Brain microvascular endothelial cell (primary cell): ENCODE results near the gene CD244.
A peak's percentile ranks its signal among the peaks of the same experiment; 100 is the strongest.

Experiments
- DNase-seq: peaks from one replicate; pipeline ENCODE4 v3.0.0-alpha.2; 2020
- H3K27ac ChIP-seq: fragments of 250-450 bp; sonication (Bioruptor Pico); 2 replicates; pipeline ENCODE4 v1.5.1; 2020; ENCODE audit warnings: mild to moderate bottlenecking, moderate library complexity
- H3K27me3 ChIP-seq: fragments of 250-450 bp; sonication (Bioruptor Pico); replicated peaks from 2 replicates; pipeline ENCODE4 v1.5.1; 2020; ENCODE audit warnings: mild to moderate bottlenecking
- H3K36me3 ChIP-seq: fragments of 250-450 bp; sonication (Bioruptor Pico); replicated peaks from 2 replicates; pipeline ENCODE4 v1.5.1; 2020; ENCODE audit warnings: mild to moderate bottlenecking
- H3K4me3 ChIP-seq: 2 replicates; pipeline ENCODE4 v1.5.1; 2011; ENCODE audit warnings: low read depth, mild to moderate bottlenecking, control low read depth, low read length, moderate library complexity
- CTCF ChIP-seq: IDR thresholded peaks from 2 replicates; pipeline ENCODE4 v1.5.1; 2011; ENCODE audit warnings: low read depth, mild to moderate bottlenecking, moderate library complexity, low read length, control low read depth, inconsistent platforms; ENCODE audit errors: missing control alignments
- in situ Hi-C: cut with HindIII; loops from 2 replicates; pipeline ENCODE4 v1.10.0; 2017; ENCODE audit warnings: low sequenced_read_pairs, low pct_ligation_motif_present

The CD244 gene

GRCh38 chr1:160830321-160831153, 32.1 kb downstream of the CD244 start:
- no peak overlapping the region for H3K27ac ChIP-seq

GRCh38 chr1:160829766-160830165, 32.9 kb downstream of the CD244 start:
- no peak for TF ChIP-seq CTCF
- H3K4me3 ChIP-seq: no peak overlapping the region
- no peak overlapping the region for H3K27ac ChIP-seq
- H3K36me3 ChIP-seq: no peaks in the 10 kb centered on the region
- no peaks in the 10 kb centered on the region for H3K27me3 ChIP-seq
- no peak for DNase-seq
- in situ Hi-C loops: no loop called here

More at GRCh38 chr1:160830321-160831153, 32.1 kb downstream of the CD244 start:
- no peaks in the 10 kb centered on the region for H3K36me3 ChIP-seq
- no peak overlapping the region for H3K4me3 ChIP-seq
- peak; percentile 22 for DNase-seq
- in situ Hi-C loops: no loop called here
- TF ChIP-seq CTCF: peak; percentile 79
- no peaks in the 10 kb centered on the region for H3K27me3 ChIP-seq

GRCh38 chr1:160827418-160827817, 35.3 kb downstream of the CD244 start:
- TF ChIP-seq CTCF: no peak
- Histone ChIP-seq H3K36me3 (no peaks in the 10 kb centered on the region), H3K27me3 (no peaks in the 10 kb centered on the region), H3K4me3 (no peak overlapping the region), H3K27ac (no peak overlapping the region)
- no peak for DNase-seq
- in situ Hi-C loops: no loop called here

- Histone ChIP-seq H3K4me3 (no peak overlapping the region), H3K27me3 (no peaks in the 10 kb centered on the region), H3K27ac (no peak overlapping the region), H3K36me3 (no peaks in the 10 kb centered on the region)
- no peak for TF ChIP-seq CTCF
- DNase-seq: no peak
- in situ Hi-C loops: no loop called here
These were observed 36.1 kb downstream of the CD244 start for GRCh38 chr1:160826546-160826945.

GRCh38 chr1:160823296-160823695, 39.4 kb downstream of the CD244 start:
- Histone ChIP-seq H3K36me3 (no peaks in the 10 kb centered on the region), H3K27me3 (no peaks in the 10 kb centered on the region), H3K27ac (no peak overlapping the region), H3K4me3 (no peak overlapping the region)
- in situ Hi-C loops: no loop called here
- DNase-seq: no peak
- TF ChIP-seq CTCF: no peak

GRCh38 chr1:160821627-160822026, 41.1 kb downstream of the CD244 start:
- no peaks in the 10 kb centered on the region for H3K36me3 ChIP-seq

More at GRCh38 chr1:160821627-160822026, 41.1 kb downstream of the CD244 start:
- in situ Hi-C loops: no loop called here
- no peaks in the 10 kb centered on the region for H3K27me3 ChIP-seq
- no peak for TF ChIP-seq CTCF
- no peak for DNase-seq
- H3K27ac ChIP-seq: no peak overlapping the region
- H3K4me3 ChIP-seq: no peak overlapping the region
